ENCODE data around the gene FAHD1. TPM values are rescaled to one million over a fixed set of nuclear protein-coding genes. Genes with fewer than 3 reads are reported as not detected.
A peak's percentile ranks its signal among the peaks of the same experiment; 100 is the strongest.

Gene FAHD1
- total RNA-seq, 2 experiments from 2014 or later: 15.1 to 32.4 TPM

DNA sequence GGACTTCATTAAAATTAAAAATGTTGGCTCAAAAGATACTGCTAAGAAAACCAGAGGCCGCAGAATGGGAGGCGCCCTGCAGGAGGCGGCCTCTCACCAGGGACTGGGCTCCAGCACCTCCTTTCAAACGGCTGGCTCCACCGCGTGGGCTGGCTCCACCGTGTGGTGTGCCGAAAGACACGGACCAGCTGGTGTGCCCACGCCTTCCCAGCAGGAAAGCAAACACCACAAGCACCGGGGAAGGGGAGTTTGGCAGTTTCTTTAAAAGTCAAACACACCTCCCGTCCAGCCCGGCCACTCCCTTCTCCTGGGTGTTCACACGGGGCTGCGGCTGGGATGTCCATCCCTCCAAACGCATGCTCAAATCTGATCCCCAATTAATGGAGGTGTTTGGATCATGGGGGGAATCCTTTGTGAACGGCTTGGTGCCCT, 14.3 kb upstream of the FAHD1 start:
- no peak for TF ChIP-seq EZH2phosphoT487 (IDR thresholded peaks at IDR 0.05; ENCODE audit: borderline replicate concordance, low read depth, low read length)
- TF ChIP-seq, protein P1, sequence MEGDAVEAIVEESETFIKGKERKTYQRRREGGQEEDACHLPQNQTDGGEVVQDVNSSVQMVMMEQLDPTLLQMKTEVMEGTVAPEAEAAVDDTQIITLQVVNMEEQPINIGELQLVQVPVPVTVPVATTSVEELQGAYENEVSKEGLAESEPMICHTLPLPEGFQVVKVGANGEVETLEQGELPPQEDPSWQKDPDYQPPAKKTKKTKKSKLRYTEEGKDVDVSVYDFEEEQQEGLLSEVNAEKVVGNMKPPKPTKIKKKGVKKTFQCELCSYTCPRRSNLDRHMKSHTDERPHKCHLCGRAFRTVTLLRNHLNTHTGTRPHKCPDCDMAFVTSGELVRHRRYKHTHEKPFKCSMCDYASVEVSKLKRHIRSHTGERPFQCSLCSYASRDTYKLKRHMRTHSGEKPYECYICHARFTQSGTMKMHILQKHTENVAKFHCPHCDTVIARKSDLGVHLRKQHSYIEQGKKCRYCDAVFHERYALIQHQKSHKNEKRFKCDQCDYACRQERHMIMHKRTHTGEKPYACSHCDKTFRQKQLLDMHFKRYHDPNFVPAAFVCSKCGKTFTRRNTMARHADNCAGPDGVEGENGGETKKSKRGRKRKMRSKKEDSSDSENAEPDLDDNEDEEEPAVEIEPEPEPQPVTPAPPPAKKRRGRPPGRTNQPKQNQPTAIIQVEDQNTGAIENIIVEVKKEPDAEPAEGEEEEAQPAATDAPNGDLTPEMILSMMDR (conservative IDR thresholded peaks at IDR 0.05; ENCODE audit: low read length): peak; percentile 69
- no peaks in the 10 kb centered on the region for H4K20me1 ChIP-seq (ENCODE audit: insufficient read depth, low read length)
- no peak overlapping the region for H2AFZ ChIP-seq (ENCODE audit: low read length)
- no peak overlapping the region for H3K4me2 ChIP-seq (ENCODE audit: low read length)
- ChIA-PET CTCF (ENCODE audit: unreplicated experiment) (no interaction called here), POLR2A (no interaction called here)
- no peaks in the 10 kb centered on the region for H3K36me3 ChIP-seq (ENCODE audit: insufficient read depth, low read length)
- H3K4me1 ChIP-seq (ENCODE audit: insufficient read depth, low read length, poor library complexity, severe bottlenecking): no peaks in the 10 kb centered on the region
- no peaks in the 10 kb centered on the region for H3K9me2 ChIP-seq (ENCODE audit: insufficient read depth, low read length)
- DNase-seq (ENCODE audit: low spot score): peak; percentile 35
- intact Hi-C loops (cut with micrococcal nuclease; ENCODE audit: unreplicated experiment): no loop called here
- H3K79me2 ChIP-seq (ENCODE audit: insufficient read depth, low read depth, low read length): no peaks in the 10 kb centered on the region
- H3K27ac ChIP-seq (ENCODE audit: low read depth, low read length, poor library complexity, severe bottlenecking): no peak overlapping the region
- H3K4me3 ChIP-seq (ENCODE audit: low read depth, low read length, poor library complexity, severe bottlenecking): no peak overlapping the region
- BruUV-seq (replicated peaks): no TSS peak
- H3K9me3 ChIP-seq (ENCODE audit: low read length): no peaks in the 10 kb centered on the region

DNA sequence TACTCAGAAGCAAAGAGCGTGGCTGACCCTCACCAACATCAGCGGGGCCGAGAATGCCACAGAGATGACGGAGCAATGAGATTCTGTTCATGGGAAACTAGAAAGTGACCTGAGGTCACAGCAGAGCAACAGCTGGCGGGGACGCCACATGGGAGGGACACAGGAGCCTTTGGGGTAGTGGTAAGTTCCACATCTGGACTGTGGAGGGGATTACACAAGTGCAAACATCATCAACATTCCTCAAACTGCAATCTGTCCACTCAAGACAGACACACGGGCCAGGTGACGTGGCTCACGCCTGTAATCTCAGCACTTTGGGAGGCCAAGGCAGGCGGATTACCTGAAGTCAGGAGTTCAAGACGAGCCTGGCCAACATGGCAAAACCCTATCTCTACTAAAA, 11.5 kb upstream of the FAHD1 start:
- DNase-seq (ENCODE audit: low spot score): no peak
- Histone ChIP-seq H3K79me2 (ENCODE audit: insufficient read depth, low read depth, low read length) (no peaks in the 10 kb centered on the region), H3K36me3 (ENCODE audit: insufficient read depth, low read length) (no peaks in the 10 kb centered on the region), H3K27ac (ENCODE audit: low read depth, low read length, poor library complexity, severe bottlenecking) (no peak overlapping the region), H3K9me3 (ENCODE audit: low read length) (no peaks in the 10 kb centered on the region), H3K4me3 (ENCODE audit: low read depth, low read length, poor library complexity, severe bottlenecking) (no peak overlapping the region), H4K20me1 (ENCODE audit: insufficient read depth, low read length) (no peaks in the 10 kb centered on the region), H3K9me2 (ENCODE audit: insufficient read depth, low read length) (no peaks in the 10 kb centered on the region), H3K4me1 (ENCODE audit: insufficient read depth, low read length, poor library complexity, severe bottlenecking) (no peaks in the 10 kb centered on the region), H2AFZ (ENCODE audit: low read length) (no peak overlapping the region), H3K4me2 (ENCODE audit: low read length) (no peak overlapping the region)
- CTCF ChIA-PET (ENCODE audit: unreplicated experiment): no interaction called here
- POLR2A ChIA-PET: no interaction called here
- intact Hi-C loops (cut with micrococcal nuclease; ENCODE audit: unreplicated experiment): no loop called here
- TF ChIP-seq, protein P1 (conservative IDR thresholded peaks at IDR 0.05; ENCODE audit: low read length): no peak
- TF ChIP-seq EZH2phosphoT487 (IDR thresholded peaks at IDR 0.05; ENCODE audit: borderline replicate concordance, low read depth, low read length): no peak
- no TSS peak for BruUV-seq (replicated peaks)

DNA sequence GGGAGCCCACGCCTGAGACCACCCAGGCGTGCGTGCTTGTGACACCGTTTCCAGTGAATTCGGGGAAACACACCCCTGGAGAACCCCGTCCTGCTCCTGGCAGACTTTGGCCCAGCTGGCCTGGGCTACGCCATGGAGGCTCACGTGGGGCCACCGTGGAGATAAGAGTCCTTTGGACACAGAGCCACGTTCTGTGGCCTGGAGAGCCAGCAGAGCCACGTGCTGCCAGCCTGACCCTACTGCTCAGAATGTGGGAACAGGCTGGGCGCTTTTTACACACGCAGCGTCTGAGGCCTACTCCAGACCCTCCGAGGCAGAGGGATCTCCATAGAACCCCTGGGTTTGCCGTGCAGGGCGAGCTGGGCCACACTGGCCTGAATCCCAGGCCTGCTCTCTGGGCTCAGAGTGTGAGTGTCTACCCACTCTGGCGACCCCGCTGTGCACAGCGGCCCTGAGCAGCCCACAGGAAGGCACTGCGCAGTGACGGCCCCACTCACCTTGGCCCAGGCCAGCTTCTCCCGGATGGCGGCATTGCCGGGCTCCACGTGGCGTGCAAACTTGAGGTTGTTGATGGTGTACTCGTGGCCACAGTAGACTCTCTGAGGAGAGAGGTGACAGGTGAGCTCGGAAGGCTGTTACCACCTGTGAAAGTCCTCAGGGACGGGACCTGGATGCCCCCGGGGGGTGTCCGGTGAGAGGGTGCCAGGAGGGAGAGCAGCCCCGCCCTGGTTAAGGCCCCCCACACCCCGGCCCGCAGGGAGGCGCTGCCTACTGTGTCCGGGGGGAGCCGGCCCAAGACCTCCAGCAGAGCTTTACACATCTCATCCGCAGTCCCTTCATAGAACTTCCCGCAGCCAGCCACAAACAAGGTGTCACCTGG, 10.4 kb upstream of the FAHD1 start:
- Histone ChIP-seq H2AFZ (ENCODE audit: low read length) (no peak overlapping the region), H3K4me1 (ENCODE audit: insufficient read depth, low read length, poor library complexity, severe bottlenecking) (no peaks in the 10 kb centered on the region), H3K4me3 (ENCODE audit: low read depth, low read length, poor library complexity, severe bottlenecking) (no peak overlapping the region), H3K36me3 (ENCODE audit: insufficient read depth, low read length) (no peaks in the 10 kb centered on the region), H3K9me3 (ENCODE audit: low read length) (no peaks in the 10 kb centered on the region), H3K27ac (ENCODE audit: low read depth, low read length, poor library complexity, severe bottlenecking) (no peak overlapping the region), H3K9me2 (ENCODE audit: insufficient read depth, low read length) (no peaks in the 10 kb centered on the region), H3K79me2 (ENCODE audit: insufficient read depth, low read depth, low read length) (no peaks in the 10 kb centered on the region), H4K20me1 (ENCODE audit: insufficient read depth, low read length) (no peaks in the 10 kb centered on the region), H3K4me2 (ENCODE audit: low read length) (no peak overlapping the region)
- DNase-seq (ENCODE audit: low spot score): no peak
- intact Hi-C loops (cut with micrococcal nuclease; ENCODE audit: unreplicated experiment): no loop called here
- CTCF ChIA-PET (ENCODE audit: unreplicated experiment): no interaction called here
- TF ChIP-seq, protein P1 (conservative IDR thresholded peaks at IDR 0.05; ENCODE audit: low read length): no peak
- no peak for TF ChIP-seq EZH2phosphoT487 (IDR thresholded peaks at IDR 0.05; ENCODE audit: borderline replicate concordance, low read depth, low read length)
- POLR2A ChIA-PET: no interaction called here
- no TSS peak for BruUV-seq (replicated peaks)
